Left lung (tissue), 10 donors: ENCODE results near the gene ASB13. TPM values are rescaled to one million over a fixed set of nuclear protein-coding genes. Genes with fewer than 3 reads are reported as not detected.
"Not testable (repeated sequence)": the region's sequence is repeated elsewhere in the genome, so short reads cannot be mapped to it uniquely, and the experiment has no call there.

Experiments used
- ATAC-seq: fragments of 200-7000 bp; cut with Tn5 transposase; one replicate; pipeline ENCODE4 v1.9.1; 2020; ENCODE audit warnings: moderate library complexity
- DNase-seq, 4 donors: peaks; one replicate each; pipeline ENCODE4 v3.0.0-alpha.2; 2013 to 2020
- H3K27ac ChIP-seq, 2 donors: fragments of 200-600 bp; sonication (generic) in 1 of 2; one replicate each; pipeline versions ENCODE4 v1.5.0 to v1.8.0; 2020 to 2021
- H3K27me3 ChIP-seq, 2 donors: fragments of 200-600 bp; sonication (generic) in 1 of 2; one replicate each; pipeline versions ENCODE4 v1.5.0 to v1.8.0; 2020 to 2021
- H3K36me3 ChIP-seq, 2 donors: fragments of 200-600 bp; sonication (generic) in 1 of 2; one replicate each; pipeline versions ENCODE4 v1.5.0 to v1.8.0; 2020 to 2021
- H3K4me1 ChIP-seq, 2 donors: fragments of 200-600 bp; one replicate each; pipeline ENCODE4 v1.8.0; 2021
- H3K4me3 ChIP-seq, 2 donors: fragments of 200-600 bp; sonication (generic) in 1 of 2; one replicate each; pipeline versions ENCODE4 v1.5.0 to v1.8.0; 2020 to 2021; ENCODE audit warnings: mild to moderate bottlenecking in 1 of 2
- H3K9me3 ChIP-seq, 2 donors: fragments of 200-600 bp; sonication (generic) in 1 of 2; one replicate each; pipeline versions ENCODE4 v1.5.0 to v1.8.0; 2020 to 2021
- intact Hi-C, 2 donors: fragments of 100-400 bp; cut with DNase I; formaldehyde crosslinking; loops; one replicate each; pipeline versions ENCODE4 v1.11.2 to v1.14.2; 2022
- polyA plus RNA-seq, 6 donors: library from polyadenylated mRNA; unstranded; fragments of 120-200 nt; gene quantifications; one replicate each; pipeline ENCODE4 v1.2.1, GENCODE V29; 2013; ENCODE audit not compliant: insufficient read length in 6 of 6
- total RNA-seq, 2 donors: library from RNA; stranded (reverse); fragmentation: NEBNext Ultra II Directional; extraction: Animal tissue kit (Norgen Biotek cat#: 25700); gene quantifications; one replicate each; pipeline ENCODE4 v1.2.1, GENCODE V29; 2021
- TF ChIP-seq, protein P1 (sequence below), 2 donors: fragments of 200-600 bp; sonication (generic) in 1 of 2; IDR thresholded peaks; one replicate each; pipeline versions ENCODE4 v1.5.0 to v1.8.0; 2021; ENCODE audit warnings: antibody characterized with exemption in 2 of 2
- donor health status: DM: no; HTN: yes; CAD: no.
- donor health status: DM: no; HTN: no; CAD: no.

Gene ASB13
- total and polyA plus RNA-seq, 8 donors: 9.0 to 19.6 (median 11.6) TPM

DNA sequence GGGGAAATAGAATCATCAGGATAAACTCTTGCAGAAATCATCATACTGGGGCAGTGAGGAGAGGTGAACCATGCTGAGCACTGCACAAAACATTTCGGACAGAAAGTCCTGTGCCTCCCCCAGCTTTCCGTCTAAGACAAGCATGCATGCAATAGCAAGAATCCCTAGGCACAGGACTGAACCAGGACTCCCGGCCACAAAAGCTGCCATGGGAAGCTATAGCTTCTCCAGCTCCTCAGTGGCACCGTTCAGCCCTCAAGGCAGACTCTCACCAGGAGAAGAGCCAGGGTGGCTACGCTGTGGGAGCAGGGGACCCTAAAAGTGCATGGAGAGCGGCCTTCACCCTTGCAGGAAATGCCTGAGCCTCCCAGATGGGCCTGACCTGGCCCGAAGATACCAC is 70.8 kb downstream of the ASB13 start:
- Histone ChIP-seq H3K27me3 (no peaks in the 10 kb centered on the region), H3K4me1 (no peaks in the 10 kb centered on the region), H3K27ac (no peak overlapping the region), H3K36me3 (no peaks in the 10 kb centered on the region), H3K4me3 (no peak overlapping the region), H3K9me3 (no peaks in the 10 kb centered on the region)
- ATAC-seq: no peak
- DNase-seq: peak in 1 of 4 donors; percentile 23
- intact Hi-C loops: no loop called here
- TF ChIP-seq, protein P1, sequence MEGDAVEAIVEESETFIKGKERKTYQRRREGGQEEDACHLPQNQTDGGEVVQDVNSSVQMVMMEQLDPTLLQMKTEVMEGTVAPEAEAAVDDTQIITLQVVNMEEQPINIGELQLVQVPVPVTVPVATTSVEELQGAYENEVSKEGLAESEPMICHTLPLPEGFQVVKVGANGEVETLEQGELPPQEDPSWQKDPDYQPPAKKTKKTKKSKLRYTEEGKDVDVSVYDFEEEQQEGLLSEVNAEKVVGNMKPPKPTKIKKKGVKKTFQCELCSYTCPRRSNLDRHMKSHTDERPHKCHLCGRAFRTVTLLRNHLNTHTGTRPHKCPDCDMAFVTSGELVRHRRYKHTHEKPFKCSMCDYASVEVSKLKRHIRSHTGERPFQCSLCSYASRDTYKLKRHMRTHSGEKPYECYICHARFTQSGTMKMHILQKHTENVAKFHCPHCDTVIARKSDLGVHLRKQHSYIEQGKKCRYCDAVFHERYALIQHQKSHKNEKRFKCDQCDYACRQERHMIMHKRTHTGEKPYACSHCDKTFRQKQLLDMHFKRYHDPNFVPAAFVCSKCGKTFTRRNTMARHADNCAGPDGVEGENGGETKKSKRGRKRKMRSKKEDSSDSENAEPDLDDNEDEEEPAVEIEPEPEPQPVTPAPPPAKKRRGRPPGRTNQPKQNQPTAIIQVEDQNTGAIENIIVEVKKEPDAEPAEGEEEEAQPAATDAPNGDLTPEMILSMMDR (IDR thresholded peaks at IDR 0.05): no peak

DNA sequence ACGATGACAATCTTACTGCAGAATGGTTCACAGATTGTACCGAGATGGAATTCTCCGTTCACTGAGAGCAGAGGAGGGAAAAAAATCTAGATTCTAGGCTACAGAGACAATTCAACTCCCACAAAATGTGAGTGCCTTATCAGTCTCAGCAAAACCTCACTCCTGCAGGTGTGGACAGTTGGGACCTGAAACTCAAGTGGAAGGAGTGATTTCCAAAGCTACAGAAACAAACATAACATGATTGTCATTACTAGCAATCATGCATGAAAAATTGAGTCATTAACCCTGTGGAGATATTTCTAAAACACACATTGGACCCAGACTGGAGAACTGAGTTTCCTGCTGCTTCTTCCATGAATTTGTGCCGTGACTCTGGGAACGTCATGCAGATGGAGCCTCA is 71.3 kb downstream of the ASB13 start:
- no peak for ATAC-seq
- no peak for DNase-seq
- Histone ChIP-seq H3K4me3 (no peak overlapping the region), H3K36me3 (no peaks in the 10 kb centered on the region), H3K4me1 (no peaks in the 10 kb centered on the region), H3K9me3 (no peaks in the 10 kb centered on the region), H3K27me3 (no peaks in the 10 kb centered on the region), H3K27ac (no peak overlapping the region)
- TF ChIP-seq, protein P1 (IDR thresholded peaks at IDR 0.05): no peak
- intact Hi-C loops: no loop called here

DNA sequence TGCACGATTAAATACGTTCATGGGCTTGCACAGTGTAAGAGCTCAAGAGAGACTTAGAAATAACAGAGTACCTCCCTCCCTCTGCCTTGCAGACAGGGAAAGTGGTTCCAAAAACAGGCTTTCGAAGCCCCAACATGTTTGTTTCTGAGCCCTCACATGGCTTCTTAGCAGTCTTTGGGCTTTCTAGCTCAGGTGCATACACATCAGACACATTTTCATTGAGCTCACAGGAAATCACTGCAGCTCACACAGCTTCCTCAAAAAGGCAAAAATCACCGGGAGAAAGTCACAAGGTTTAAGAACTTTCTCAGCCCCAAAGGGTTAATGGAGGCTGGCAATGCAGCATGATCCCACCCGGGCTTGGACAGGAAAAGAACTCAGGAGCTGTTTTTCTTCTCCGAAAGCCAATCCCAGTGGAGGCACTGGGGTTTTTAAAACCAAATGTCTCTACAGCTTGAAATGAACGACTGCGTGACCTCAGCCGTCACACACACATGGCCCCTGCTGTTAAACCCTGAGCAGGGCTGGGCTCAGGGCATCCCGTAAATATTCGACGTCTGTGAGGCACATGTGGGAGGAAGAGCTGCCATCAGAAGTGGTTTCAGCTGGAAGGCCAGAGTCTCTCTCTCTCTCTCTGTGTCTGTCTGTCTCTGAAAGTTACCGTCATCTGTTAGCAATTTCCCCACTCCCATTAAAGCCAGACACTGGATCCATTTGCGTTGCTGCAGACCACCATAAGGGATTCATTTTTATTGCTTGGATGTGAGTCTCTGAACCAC is 71.9 kb downstream of the ASB13 start:
- intact Hi-C loops: no loop called here
- no peak overlapping the region for H3K4me3 ChIP-seq
- DNase-seq: peak in 1 of 4 donors; percentile 9

DNA sequence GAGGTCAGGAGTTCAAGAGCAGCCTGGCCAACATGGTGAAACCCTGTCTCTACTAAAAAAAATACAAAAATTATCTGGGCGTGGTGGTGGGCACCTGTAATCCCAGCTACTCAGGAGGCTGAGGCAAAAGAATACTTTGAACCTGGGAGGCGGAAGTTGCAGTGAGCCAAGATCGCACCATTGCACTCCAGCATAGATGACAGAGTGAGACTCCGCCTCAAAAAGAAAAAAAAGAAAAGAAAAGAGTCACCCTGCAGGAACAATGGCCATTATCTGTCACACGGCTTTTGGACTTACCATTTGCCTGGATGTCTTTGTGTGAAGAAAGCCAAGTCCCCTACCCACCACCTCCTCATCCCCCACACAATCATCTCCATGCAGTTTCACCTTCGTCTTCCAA is 73.0 kb downstream of the ASB13 start:
- H3K4me3 ChIP-seq, H3K27me3 ChIP-seq, DNase-seq, H3K9me3 ChIP-seq, ATAC-seq, H3K36me3 ChIP-seq, H3K27ac ChIP-seq, H3K4me1 ChIP-seq, intact Hi-C loops: not testable (repeated sequence)

More for the DNA sequence above, 71.9 kb downstream of the ASB13 start:
- Histone ChIP-seq H3K4me1 (no peaks in the 10 kb centered on the region), H3K27me3 (no peaks in the 10 kb centered on the region), H3K27ac (no peak overlapping the region), H3K9me3 (no peaks in the 10 kb centered on the region), H3K36me3 (no peaks in the 10 kb centered on the region)
- TF ChIP-seq, protein P1 (IDR thresholded peaks at IDR 0.05): no peak
- ATAC-seq: no peak

DNA sequence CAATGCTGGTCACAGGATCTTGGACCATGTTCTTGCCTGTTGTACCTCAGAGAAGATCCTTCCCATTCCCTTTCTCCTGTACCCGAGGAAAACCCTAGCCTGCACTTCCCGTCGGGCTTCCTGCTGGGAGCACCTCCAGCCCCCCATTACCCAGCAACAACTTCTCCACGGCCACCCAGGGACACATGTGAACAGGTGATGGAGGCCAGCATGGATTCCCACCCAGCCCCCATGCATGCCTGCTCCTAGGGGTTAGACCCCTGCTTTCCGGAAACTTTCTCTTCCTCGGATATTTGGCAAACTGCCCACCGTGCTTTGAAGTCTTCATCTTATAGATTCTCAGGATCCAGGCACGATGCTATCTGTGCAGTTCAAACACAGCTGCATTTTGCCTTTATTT is 74.3 kb downstream of the ASB13 start:
- Histone ChIP-seq H3K4me3 (no peak overlapping the region), H3K36me3 (no peaks in the 10 kb centered on the region), H3K9me3 (no peaks in the 10 kb centered on the region), H3K27me3 (no peaks in the 10 kb centered on the region), H3K4me1 (no peaks in the 10 kb centered on the region), H3K27ac (no peak overlapping the region)
- no peak for DNase-seq
- intact Hi-C loops: no loop called here
- TF ChIP-seq, protein P1 (IDR thresholded peaks at IDR 0.05): no peak
- no peak for ATAC-seq
